Fibroblast of lung (primary cell): Measurements from ENCODE around the gene ALS2. TPM values are rescaled to one million over a fixed set of nuclear protein-coding genes. Genes with fewer than 3 reads are reported as not detected.
A peak's percentile ranks its signal among the peaks of the same experiment; 100 is the strongest.

Source experiments
- DNase-seq, 2 donors: peaks; one replicate each; pipeline versions ENCODE4 v3.0.0 to v3.0.0-alpha.2; 2010; ENCODE audit warnings: low read depth in 2 of 2
- H2AFZ ChIP-seq: 2 replicates; pipeline ENCODE4 v1.5.1; 2012; ENCODE audit warnings: low read length, control low read depth, inconsistent platforms
- H3K27ac ChIP-seq: 2 replicates; pipeline ENCODE4 v1.5.1; 2011; ENCODE audit warnings: low read length, control low read depth; ENCODE audit not compliant: insufficient read depth
- H3K27me3 ChIP-seq: 2 replicates; pipeline ENCODE4 v1.5.1; 2011; ENCODE audit warnings: mild to moderate bottlenecking, low read length; ENCODE audit not compliant: control insufficient read depth, insufficient read depth
- H3K36me3 ChIP-seq: 2 replicates; pipeline ENCODE4 v1.5.1; 2011; ENCODE audit warnings: low read length; ENCODE audit not compliant: control insufficient read depth, insufficient read depth
- H3K4me1 ChIP-seq: 2 replicates; pipeline ENCODE4 v1.5.1; 2011; ENCODE audit warnings: low read length; ENCODE audit not compliant: control insufficient read depth, insufficient read depth; ENCODE audit errors: extremely low read depth
- H3K4me2 ChIP-seq: 2 replicates; pipeline ENCODE4 v1.5.1; 2011; ENCODE audit warnings: low read length, control low read depth; ENCODE audit not compliant: insufficient read depth; ENCODE audit errors: extremely low read depth
- H3K4me3 ChIP-seq, 4 experiments: fragments of 200-600 bp in 1 of 4; sonication (generic) in 1 of 4; replicated peaks in 1 of 4; 2 replicates each; pipeline ENCODE4 v1.5.1; 2011 to 2016; ENCODE audit warnings: low read length in 4 of 4, low read depth in 3 of 4, mild to moderate bottlenecking in 3 of 4, control low read depth in 2 of 4, inconsistent platforms in 1 of 4, mixed read lengths in 1 of 4; ENCODE audit not compliant: insufficient read depth in 1 of 4; ENCODE audit errors: control extremely low read depth in 1 of 4
- H3K79me2 ChIP-seq: 2 replicates; pipeline ENCODE4 v1.5.1; 2012; ENCODE audit warnings: mild to moderate bottlenecking, low read length, inconsistent platforms; ENCODE audit not compliant: control insufficient read depth, insufficient read depth
- H3K9ac ChIP-seq: 2 replicates; pipeline ENCODE4 v1.5.1; 2011; ENCODE audit warnings: mild to moderate bottlenecking, low read length, control low read depth; ENCODE audit not compliant: insufficient read depth
- H3K9me3 ChIP-seq: 2 replicates; pipeline ENCODE4 v1.5.1; 2012; ENCODE audit warnings: low read depth, low read length; ENCODE audit not compliant: control insufficient read depth, insufficient read depth
- H4K20me1 ChIP-seq: 2 replicates; pipeline ENCODE4 v1.5.1; 2011; ENCODE audit warnings: low read length; ENCODE audit not compliant: control insufficient read depth, insufficient read depth; ENCODE audit errors: extremely low read depth
- CTCF ChIP-seq, 2 donors: IDR thresholded peaks in 1 of 2; conservative IDR thresholded peaks in 1 of 2; 1 replicate in 1 of 2; 2 replicates in 1 of 2; pipeline ENCODE4 v1.5.1; 2011 to 2012; ENCODE audit warnings: low read length in 2 of 2, control low read depth in 1 of 2, inconsistent platforms in 1 of 2, low read depth in 1 of 2, mild to moderate bottlenecking in 1 of 2
- EZH2 ChIP-seq: IDR thresholded peaks from 2 replicates; pipeline ENCODE4 v1.5.1; 2012; ENCODE audit warnings: low read length, control low read depth, mild to moderate bottlenecking; ENCODE audit errors: missing control alignments
- polyA plus RNA-seq, 2 donors: library from polyadenylated mRNA; depleted of rRNA in 1 of 2; stranded (reverse) in 1 of 2; unstranded in 1 of 2; fragments of >200 nt; gene quantifications; 2 replicates each; pipeline ENCODE4 v1.2.1, GENCODE V29; 2011 to 2012; ENCODE audit warnings: missing spikeins in 1 of 2
- total RNA-seq: library from RNA; depleted of rRNA; stranded (reverse); fragments of >200 nt; gene quantifications from 2 replicates; pipeline ENCODE4 v1.2.1, GENCODE V29; 2014

The ALS2 gene
- total and polyA plus RNA-seq, 2 donors (not counting 1 experiment from before 2014, with no cell fraction given), result 21.8 to 30.9 TPM

GRCh38 chr2:201660293-201660895 is 120.3 kb downstream of the ALS2 start:
- Histone ChIP-seq H3K27ac (no peak overlapping the region), H3K79me2 (no peaks in the 10 kb centered on the region), H3K27me3 (no peaks in the 10 kb centered on the region), H3K4me3 (no peak overlapping the region), H3K9ac (no peak overlapping the region), H3K4me2 (no peak overlapping the region), H2AFZ (peak overlapping the region; percentile 12), H3K4me1 (peaks cover 6% of the 10 kb centered on the region), H3K36me3 (no peaks in the 10 kb centered on the region), H3K9me3 (no peaks in the 10 kb centered on the region), H4K20me1 (no peaks in the 10 kb centered on the region)
- DNase-seq, result no peak
- TF ChIP-seq CTCF (conservative IDR thresholded peaks at IDR 0.05 in 1 of 2, IDR thresholded peaks at IDR 0.05 in 1 of 2; ENCODE audit: low read depth in 1 of 2, low read length in 2 of 2), result no peak
- no peak for TF ChIP-seq EZH2

GRCh38 chr2:201656740-201657139 is 124.0 kb downstream of the ALS2 start:
- no peak for DNase-seq
- TF ChIP-seq EZH2 (no peak), CTCF (conservative IDR thresholded peaks at IDR 0.05 in 1 of 2, IDR thresholded peaks at IDR 0.05 in 1 of 2; ENCODE audit: low read depth in 1 of 2, low read length in 2 of 2) (no peak)
- H2AFZ ChIP-seq, result no peak overlapping the region

GRCh38 chr2:201656102-201656501 is 124.6 kb downstream of the ALS2 start:
- no peaks in the 10 kb centered on the region for H3K9me3 ChIP-seq
- no peaks in the 10 kb centered on the region for H3K79me2 ChIP-seq
- H3K9ac ChIP-seq, result no peak overlapping the region
- TF ChIP-seq EZH2 (no peak), CTCF (conservative IDR thresholded peaks at IDR 0.05 in 1 of 2, IDR thresholded peaks at IDR 0.05 in 1 of 2; ENCODE audit: low read depth in 1 of 2, low read length in 2 of 2) (no peak)
- no peaks in the 10 kb centered on the region for H4K20me1 ChIP-seq
- no peak for DNase-seq
- H3K27me3 ChIP-seq, result no peaks in the 10 kb centered on the region
- no peak overlapping the region for H3K4me2 ChIP-seq
- H3K4me1 ChIP-seq, result peaks cover 19% of the 10 kb centered on the region
- H3K27ac ChIP-seq, result no peak overlapping the region
- H3K36me3 ChIP-seq, result no peaks in the 10 kb centered on the region
- H2AFZ ChIP-seq, result no peak overlapping the region
- no peak overlapping the region for H3K4me3 ChIP-seq

More at GRCh38 chr2:201656740-201657139, 124.0 kb downstream of the ALS2 start:
- Histone ChIP-seq H3K4me2 (no peak overlapping the region), H3K79me2 (no peaks in the 10 kb centered on the region), H3K9me3 (no peaks in the 10 kb centered on the region), H3K9ac (no peak overlapping the region), H3K4me3 (no peak overlapping the region), H3K36me3 (no peaks in the 10 kb centered on the region), H3K27me3 (no peaks in the 10 kb centered on the region), H3K4me1 (peaks cover 19% of the 10 kb centered on the region), H3K27ac (no peak overlapping the region), H4K20me1 (no peaks in the 10 kb centered on the region)
